ENCODE results near the gene ETV1.

Gene ETV1

GRCh38 chr7:13987395-13987794 is 2.1 kb downstream of the ETV1 start:
- DNase-seq (ENCODE audit: low read depth): no peak
- TF ChIP-seq, protein P1, sequence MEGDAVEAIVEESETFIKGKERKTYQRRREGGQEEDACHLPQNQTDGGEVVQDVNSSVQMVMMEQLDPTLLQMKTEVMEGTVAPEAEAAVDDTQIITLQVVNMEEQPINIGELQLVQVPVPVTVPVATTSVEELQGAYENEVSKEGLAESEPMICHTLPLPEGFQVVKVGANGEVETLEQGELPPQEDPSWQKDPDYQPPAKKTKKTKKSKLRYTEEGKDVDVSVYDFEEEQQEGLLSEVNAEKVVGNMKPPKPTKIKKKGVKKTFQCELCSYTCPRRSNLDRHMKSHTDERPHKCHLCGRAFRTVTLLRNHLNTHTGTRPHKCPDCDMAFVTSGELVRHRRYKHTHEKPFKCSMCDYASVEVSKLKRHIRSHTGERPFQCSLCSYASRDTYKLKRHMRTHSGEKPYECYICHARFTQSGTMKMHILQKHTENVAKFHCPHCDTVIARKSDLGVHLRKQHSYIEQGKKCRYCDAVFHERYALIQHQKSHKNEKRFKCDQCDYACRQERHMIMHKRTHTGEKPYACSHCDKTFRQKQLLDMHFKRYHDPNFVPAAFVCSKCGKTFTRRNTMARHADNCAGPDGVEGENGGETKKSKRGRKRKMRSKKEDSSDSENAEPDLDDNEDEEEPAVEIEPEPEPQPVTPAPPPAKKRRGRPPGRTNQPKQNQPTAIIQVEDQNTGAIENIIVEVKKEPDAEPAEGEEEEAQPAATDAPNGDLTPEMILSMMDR (conservative IDR thresholded peaks at IDR 0.05; ENCODE audit: low read length): no peak
- no peak overlapping the region; the same call in 1 of the 2 replicates for H3K4me3 ChIP-seq (ENCODE audit: low read length)

DNA sequence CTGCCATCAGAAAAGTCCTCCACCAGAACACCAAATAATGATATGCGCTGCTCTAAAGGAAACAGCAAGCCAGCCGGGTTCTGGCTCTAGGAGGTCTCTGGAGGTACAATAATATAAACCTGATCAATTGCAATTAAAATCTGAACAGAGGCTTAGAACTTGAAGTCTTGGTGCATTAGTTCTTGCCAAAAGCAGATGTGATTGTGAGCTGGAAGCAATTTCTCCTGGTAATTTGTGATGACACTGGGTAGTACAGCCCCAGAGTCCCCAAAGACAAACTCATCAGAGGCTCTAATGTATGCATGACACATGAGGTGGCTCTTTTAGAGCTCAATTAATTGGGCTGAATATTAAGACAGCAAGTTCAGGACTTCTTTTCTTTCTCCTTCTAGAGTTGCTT is 3.3 kb downstream of the ETV1 start:
- H3K4me3 ChIP-seq (ENCODE audit: low read length): no peak overlapping the region
- TF ChIP-seq, protein P1 (conservative IDR thresholded peaks at IDR 0.05; ENCODE audit: low read length): no peak
- no peak for DNase-seq (ENCODE audit: low read depth)

DNA sequence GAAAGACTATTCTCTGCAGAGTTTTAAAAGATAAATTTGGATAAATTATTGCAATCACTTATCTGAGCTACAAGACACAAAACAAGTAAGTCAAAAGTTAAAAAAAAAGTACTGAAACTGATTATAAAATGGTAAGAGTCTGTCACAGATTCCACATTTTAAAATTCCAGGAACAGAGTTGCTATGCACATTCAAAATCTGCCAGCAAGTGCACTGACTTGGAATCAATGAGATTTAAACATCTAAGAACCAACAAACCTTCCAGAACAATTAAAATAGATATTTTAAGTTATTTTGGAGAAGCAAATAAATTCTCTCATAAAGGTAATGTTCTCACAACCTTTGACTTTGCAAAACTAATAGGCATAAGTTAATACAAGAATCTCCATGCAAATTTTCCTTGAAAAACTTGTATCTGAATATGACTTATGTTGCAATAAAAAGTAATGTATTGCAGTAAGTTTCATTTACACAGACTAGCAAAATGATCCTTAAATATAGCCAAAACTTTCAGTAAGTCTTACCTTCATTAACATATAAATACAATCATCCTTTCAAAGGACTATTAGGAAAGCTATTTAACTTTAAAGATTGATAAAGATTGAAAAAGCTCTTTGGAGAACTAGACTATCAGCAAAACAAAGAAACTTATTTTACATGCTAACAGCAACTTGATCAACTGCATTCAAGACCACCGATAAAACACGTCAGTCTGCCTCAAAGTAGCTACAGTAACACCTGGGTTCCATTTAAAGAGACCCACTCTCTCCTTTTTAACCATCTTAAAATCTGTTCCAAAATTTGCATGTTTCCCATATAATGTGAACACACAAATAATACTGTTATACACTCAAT is 4.4 kb downstream of the ETV1 start:
- DNase-seq (ENCODE audit: low read depth): no peak
- no peak overlapping the region for H3K4me3 ChIP-seq (ENCODE audit: low read length)

GRCh38 chr7:13984061-13984460 is 5.4 kb downstream of the ETV1 start:
- TF ChIP-seq, protein P1 (conservative IDR thresholded peaks at IDR 0.05; ENCODE audit: low read length): no peak
- H3K4me3 ChIP-seq (ENCODE audit: low read length): no peak overlapping the region
- DNase-seq (ENCODE audit: low read depth): no peak

More for the DNA sequence above, 4.4 kb downstream of the ETV1 start:
- TF ChIP-seq, protein P1 (conservative IDR thresholded peaks at IDR 0.05; ENCODE audit: low read length): no peak

DNA sequence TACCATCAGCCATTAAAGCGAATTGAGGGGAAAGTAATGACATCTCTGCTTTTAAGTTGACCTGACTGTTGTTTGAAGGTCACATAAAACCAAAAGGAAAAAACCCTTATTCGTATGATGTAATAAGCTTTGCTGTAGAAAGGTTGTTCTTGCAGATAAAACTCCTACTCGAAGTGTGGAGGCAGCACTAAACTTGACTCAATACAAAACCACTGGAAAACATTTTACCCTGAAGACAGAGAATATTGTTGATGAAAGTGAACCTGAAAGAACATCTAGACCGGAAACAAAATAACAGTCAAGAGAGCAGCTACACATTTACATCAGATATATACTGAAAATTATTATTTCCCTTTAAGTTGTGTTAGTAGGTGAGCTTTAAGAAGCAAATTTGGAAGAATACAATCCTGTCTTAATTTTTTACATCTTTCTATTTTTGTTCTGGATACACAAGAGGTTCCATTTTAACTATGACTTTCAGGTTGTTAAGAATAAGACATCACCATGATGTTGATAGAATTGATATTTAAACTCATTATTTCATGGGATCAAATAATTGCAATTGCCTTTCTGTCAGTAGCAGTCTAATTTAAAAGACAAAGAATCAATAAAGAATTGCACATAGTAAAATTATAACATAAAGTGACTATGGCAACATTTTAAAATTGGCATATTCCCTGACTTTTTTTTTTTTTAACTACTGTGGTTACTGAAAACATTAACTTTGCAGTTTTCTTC is 6.4 kb downstream of the ETV1 start:
- H3K4me3 ChIP-seq (ENCODE audit: low read length): no peak overlapping the region
- TF ChIP-seq, protein P1 (conservative IDR thresholded peaks at IDR 0.05; ENCODE audit: low read length): no peak
- DNase-seq (ENCODE audit: low read depth): no peak

GRCh38 chr7:13981070-13981469 is 8.4 kb downstream of the ETV1 start:
- TF ChIP-seq, protein P1 (conservative IDR thresholded peaks at IDR 0.05; ENCODE audit: low read length): no peak
- H3K4me3 ChIP-seq (ENCODE audit: low read length): no peak overlapping the region
- peak; percentile 97 for DNase-seq (ENCODE audit: low read depth)

All from AG10803 (cell line).